ENCODE measurements around the gene GMEB2.

- TF ChIP-seq CTCF (IDR thresholded peaks at IDR 0.05), result no peak
- TF ChIP-seq POLR2A (IDR thresholded peaks at IDR 0.05), result no peak
These were observed 2.4 kb downstream of the GMEB2 start for GRCh38 chr20:63624486-63624885.

Measured in right lobe of liver (tissue), 4 donors.